ENCODE measurements around the gene GOLGA8J.

GRCh38 chr15:30056166-30056565 is 26.6 kb upstream of the GOLGA8J start:
- TF ChIP-seq EZH2phosphoT487 (conservative IDR thresholded peaks at IDR 0.05; ENCODE audit: low read length) (no peak), CTCF (IDR thresholded peaks at IDR 0.05; ENCODE audit: insufficient read depth, low read length, poor library complexity, severe bottlenecking) (no peak)

Data from SU-DHL-6 (cell line).